GM21526 (cell line): ENCODE measurements around the gene IL10RB.
"Not testable (repeated sequence)": the region's sequence is repeated elsewhere in the genome, so short reads cannot be mapped to it uniquely, and the experiment has no call there.

ENCODE experiments used
- ATAC-seq: cut with Tn5 transposase; IDR thresholded peaks from one replicate; pipeline ENCODE4 v1.9.1; 2021; ENCODE audit warnings: moderate library complexity; ENCODE audit not compliant: unreplicated experiment, low FRiP score

The IL10RB gene

GRCh38 chr21:33296156-33296555 lies 30.0 kb downstream of the IL10RB start:
- no peak for ATAC-seq

GRCh38 chr21:33299181-33299752 lies 33.1 kb downstream of the IL10RB start:
- peak; percentile 66 for ATAC-seq

- ATAC-seq: no peak
Measured at GRCh38 chr21:33300701-33301631, 34.8 kb downstream of the IL10RB start.

- ATAC-seq: no peak
Measured at GRCh38 chr21:33301632-33302002, 35.5 kb downstream of the IL10RB start.

- ATAC-seq: no peak
Measured at GRCh38 chr21:33302055-33302454, 35.9 kb downstream of the IL10RB start.

GRCh38 chr21:33302796-33303195 lies 36.6 kb downstream of the IL10RB start:
- no peak for ATAC-seq

GRCh38 chr21:33305344-33305671 lies 39.1 kb downstream of the IL10RB start:
- no peak for ATAC-seq

- no peak for ATAC-seq
Measured at GRCh38 chr21:33305938-33306337, 39.8 kb downstream of the IL10RB start.

GRCh38 chr21:33308586-33309490 lies 42.7 kb downstream of the IL10RB start:
- peak; percentile 69 for ATAC-seq

- no peak for ATAC-seq
Measured at GRCh38 chr21:33309778-33310177, 43.6 kb downstream of the IL10RB start.

GRCh38 chr21:33312121-33312520 lies 46.0 kb downstream of the IL10RB start:
- no peak for ATAC-seq

GRCh38 chr21:33313183-33313582 lies 47.0 kb downstream of the IL10RB start:
- no peak for ATAC-seq

- ATAC-seq: no peak
Measured at GRCh38 chr21:33313611-33314010, 47.4 kb downstream of the IL10RB start.

- no peak for ATAC-seq
Measured at GRCh38 chr21:33314111-33314510, 47.9 kb downstream of the IL10RB start.

GRCh38 chr21:33315946-33316710 lies 50.0 kb downstream of the IL10RB start:
- no peak for ATAC-seq

- ATAC-seq: no peak
Measured at GRCh38 chr21:33317145-33317544, 51.0 kb downstream of the IL10RB start.

GRCh38 chr21:33317786-33318486 lies 51.8 kb downstream of the IL10RB start:
- no peak for ATAC-seq

GRCh38 chr21:33321005-33321404 lies 54.8 kb downstream of the IL10RB start:
- ATAC-seq: not testable (repeated sequence)

- not testable (repeated sequence) for ATAC-seq
Measured at GRCh38 chr21:33323610-33324009, 57.4 kb downstream of the IL10RB start.
